ENCODE results near the gene ZNF454. TPM values are rescaled to one million over a fixed set of nuclear protein-coding genes. Genes with fewer than 3 reads are reported as not detected.

The ZNF454 gene
- total RNA-seq, 1 experiment from 2014 or later: not detected

- BruUV-seq (replicated peaks): no TSS peak
- POLR2A ChIA-PET: no interaction called here
- H3K9me3 Mint-ChIP-seq (ENCODE audit: unreplicated experiment): peaks cover 33% of the 10 kb centered on the region
- Histone ChIP-seq H3K27me3 (replicated peaks; ENCODE audit: control insufficient read depth, insufficient read depth, low read length) (no peaks in the 10 kb centered on the region), H3K9me3 (no peaks in the 10 kb centered on the region; the same call in 1 of the 2 replicates), H3K36me3 (ENCODE audit: control insufficient read depth, insufficient read depth, low read length) (no peaks in the 10 kb centered on the region), H3K4me1 (no peaks in the 10 kb centered on the region), H3K4me3 (ENCODE audit: low read depth, low read length) (no peak overlapping the region)
- CTCF ChIA-PET: no interaction called here
- H3K4me3 Mint-ChIP-seq (ENCODE audit: unreplicated experiment): no peak overlapping the region
- H3K27me3 Mint-ChIP-seq (ENCODE audit: insufficient read depth, unreplicated experiment): no peaks in the 10 kb centered on the region
- no peaks in the 10 kb centered on the region for H3K36me3 Mint-ChIP-seq (ENCODE audit: insufficient read depth, unreplicated experiment)
- TF ChIP-seq, protein P1, sequence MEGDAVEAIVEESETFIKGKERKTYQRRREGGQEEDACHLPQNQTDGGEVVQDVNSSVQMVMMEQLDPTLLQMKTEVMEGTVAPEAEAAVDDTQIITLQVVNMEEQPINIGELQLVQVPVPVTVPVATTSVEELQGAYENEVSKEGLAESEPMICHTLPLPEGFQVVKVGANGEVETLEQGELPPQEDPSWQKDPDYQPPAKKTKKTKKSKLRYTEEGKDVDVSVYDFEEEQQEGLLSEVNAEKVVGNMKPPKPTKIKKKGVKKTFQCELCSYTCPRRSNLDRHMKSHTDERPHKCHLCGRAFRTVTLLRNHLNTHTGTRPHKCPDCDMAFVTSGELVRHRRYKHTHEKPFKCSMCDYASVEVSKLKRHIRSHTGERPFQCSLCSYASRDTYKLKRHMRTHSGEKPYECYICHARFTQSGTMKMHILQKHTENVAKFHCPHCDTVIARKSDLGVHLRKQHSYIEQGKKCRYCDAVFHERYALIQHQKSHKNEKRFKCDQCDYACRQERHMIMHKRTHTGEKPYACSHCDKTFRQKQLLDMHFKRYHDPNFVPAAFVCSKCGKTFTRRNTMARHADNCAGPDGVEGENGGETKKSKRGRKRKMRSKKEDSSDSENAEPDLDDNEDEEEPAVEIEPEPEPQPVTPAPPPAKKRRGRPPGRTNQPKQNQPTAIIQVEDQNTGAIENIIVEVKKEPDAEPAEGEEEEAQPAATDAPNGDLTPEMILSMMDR (IDR thresholded peaks at IDR 0.05; ENCODE audit: insufficient read depth in 1 of 2, low read depth in 1 of 2, low read length in 1 of 2, severe bottlenecking in 1 of 2, unreplicated experiment in 1 of 2): no peak
- DNase-seq: no peak
- no peaks in the 10 kb centered on the region for H3K4me1 Mint-ChIP-seq (ENCODE audit: low read depth, unreplicated experiment)
- H3K27ac Mint-ChIP-seq (ENCODE audit: unreplicated experiment): no peak overlapping the region
- intact Hi-C loops (cut with micrococcal nuclease; ENCODE audit: unreplicated experiment): no loop called here
Measured at GRCh38 chr5:178996156-178996555, 55.2 kb downstream of the ZNF454 start.

DNA sequence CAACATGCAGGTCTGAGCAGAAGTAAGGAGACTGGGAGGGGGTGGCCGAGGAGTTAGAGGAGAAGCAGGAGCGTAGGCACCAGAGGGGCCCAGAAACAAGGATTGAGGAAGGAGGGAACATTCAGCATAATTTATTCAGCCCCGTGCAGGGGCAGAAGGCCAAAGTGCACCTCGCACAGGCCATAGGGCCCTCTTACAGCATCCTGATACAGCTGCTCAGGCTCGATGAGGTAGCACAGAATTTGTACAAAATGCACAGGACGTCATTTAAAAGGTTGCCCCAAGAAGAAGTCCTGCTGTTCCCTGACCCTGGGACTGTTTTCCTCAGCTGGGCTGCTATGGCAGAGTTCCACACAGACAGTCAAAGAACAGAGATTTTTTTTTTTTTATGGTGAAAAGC is 56.2 kb downstream of the ZNF454 start:
- H3K4me1 Mint-ChIP-seq (ENCODE audit: low read depth, unreplicated experiment): no peaks in the 10 kb centered on the region
- no peaks in the 10 kb centered on the region for H3K36me3 ChIP-seq (ENCODE audit: control insufficient read depth, insufficient read depth, low read length)
- no peak overlapping the region for H3K27ac Mint-ChIP-seq (ENCODE audit: unreplicated experiment)
- H3K9me3 Mint-ChIP-seq (ENCODE audit: unreplicated experiment): peaks cover 39% of the 10 kb centered on the region
- no peaks in the 10 kb centered on the region for H3K36me3 Mint-ChIP-seq (ENCODE audit: insufficient read depth, unreplicated experiment)
- H3K27me3 ChIP-seq (replicated peaks; ENCODE audit: control insufficient read depth, insufficient read depth, low read length): no peaks in the 10 kb centered on the region
- intact Hi-C loops (cut with micrococcal nuclease; ENCODE audit: unreplicated experiment): no loop called here
- CTCF ChIA-PET: no interaction called here
- no peak overlapping the region for H3K4me3 ChIP-seq (ENCODE audit: low read depth, low read length)
- no peak overlapping the region for H3K4me3 Mint-ChIP-seq (ENCODE audit: unreplicated experiment)
- H3K4me1 ChIP-seq: no peaks in the 10 kb centered on the region
- POLR2A ChIA-PET: no interaction called here
- no peaks in the 10 kb centered on the region; the same call in none of the 2 replicates for H3K9me3 ChIP-seq
- H3K27me3 Mint-ChIP-seq (ENCODE audit: insufficient read depth, unreplicated experiment): no peaks in the 10 kb centered on the region
- TF ChIP-seq, protein P1 (IDR thresholded peaks at IDR 0.05; ENCODE audit: insufficient read depth in 1 of 2, low read depth in 1 of 2, low read length in 1 of 2, severe bottlenecking in 1 of 2, unreplicated experiment in 1 of 2): no peak
- no TSS peak for BruUV-seq (replicated peaks)
- DNase-seq: no peak

- intact Hi-C loops (cut with micrococcal nuclease; ENCODE audit: unreplicated experiment): no loop called here
- ChIA-PET POLR2A (no interaction called here), CTCF (no interaction called here)
- no peak overlapping the region for H3K4me3 ChIP-seq (ENCODE audit: low read depth, low read length)
- Mint-ChIP-seq H3K9me3 (ENCODE audit: unreplicated experiment) (peaks cover 40% of the 10 kb centered on the region), H3K27ac (ENCODE audit: unreplicated experiment) (no peak overlapping the region), H3K36me3 (ENCODE audit: insufficient read depth, unreplicated experiment) (no peaks in the 10 kb centered on the region), H3K27me3 (ENCODE audit: insufficient read depth, unreplicated experiment) (no peaks in the 10 kb centered on the region), H3K4me1 (ENCODE audit: low read depth, unreplicated experiment) (no peaks in the 10 kb centered on the region), H3K4me3 (ENCODE audit: unreplicated experiment) (no peak overlapping the region)
- no peaks in the 10 kb centered on the region for H3K27me3 ChIP-seq (replicated peaks; ENCODE audit: control insufficient read depth, insufficient read depth, low read length)
- no peaks in the 10 kb centered on the region for H3K36me3 ChIP-seq (ENCODE audit: control insufficient read depth, insufficient read depth, low read length)
- no peak for DNase-seq
- H3K4me1 ChIP-seq: no peaks in the 10 kb centered on the region
- TF ChIP-seq, protein P1 (IDR thresholded peaks at IDR 0.05; ENCODE audit: insufficient read depth in 1 of 2, low read depth in 1 of 2, low read length in 1 of 2, severe bottlenecking in 1 of 2, unreplicated experiment in 1 of 2): no peak
- peaks cover 6% of the 10 kb centered on the region for H3K9me3 ChIP-seq
- BruUV-seq (replicated peaks): no TSS peak
Measured at GRCh38 chr5:178998441-178998840, 57.4 kb downstream of the ZNF454 start.

All from Caco-2 (cell line).